Measurements from ENCODE around the gene NCOA7.

NCOA7 gene, protein sequence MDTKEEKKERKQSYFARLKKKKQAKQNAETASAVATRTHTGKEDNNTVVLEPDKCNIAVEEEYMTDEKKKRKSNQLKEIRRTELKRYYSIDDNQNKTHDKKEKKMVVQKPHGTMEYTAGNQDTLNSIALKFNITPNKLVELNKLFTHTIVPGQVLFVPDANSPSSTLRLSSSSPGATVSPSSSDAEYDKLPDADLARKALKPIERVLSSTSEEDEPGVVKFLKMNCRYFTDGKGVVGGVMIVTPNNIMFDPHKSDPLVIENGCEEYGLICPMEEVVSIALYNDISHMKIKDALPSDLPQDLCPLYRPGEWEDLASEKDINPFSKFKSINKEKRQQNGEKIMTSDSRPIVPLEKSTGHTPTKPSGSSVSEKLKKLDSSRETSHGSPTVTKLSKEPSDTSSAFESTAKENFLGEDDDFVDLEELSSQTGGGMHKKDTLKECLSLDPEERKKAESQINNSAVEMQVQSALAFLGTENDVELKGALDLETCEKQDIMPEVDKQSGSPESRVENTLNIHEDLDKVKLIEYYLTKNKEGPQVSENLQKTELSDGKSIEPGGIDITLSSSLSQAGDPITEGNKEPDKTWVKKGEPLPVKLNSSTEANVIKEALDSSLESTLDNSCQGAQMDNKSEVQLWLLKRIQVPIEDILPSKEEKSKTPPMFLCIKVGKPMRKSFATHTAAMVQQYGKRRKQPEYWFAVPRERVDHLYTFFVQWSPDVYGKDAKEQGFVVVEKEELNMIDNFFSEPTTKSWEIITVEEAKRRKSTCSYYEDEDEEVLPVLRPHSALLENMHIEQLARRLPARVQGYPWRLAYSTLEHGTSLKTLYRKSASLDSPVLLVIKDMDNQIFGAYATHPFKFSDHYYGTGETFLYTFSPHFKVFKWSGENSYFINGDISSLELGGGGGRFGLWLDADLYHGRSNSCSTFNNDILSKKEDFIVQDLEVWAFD

DNA sequence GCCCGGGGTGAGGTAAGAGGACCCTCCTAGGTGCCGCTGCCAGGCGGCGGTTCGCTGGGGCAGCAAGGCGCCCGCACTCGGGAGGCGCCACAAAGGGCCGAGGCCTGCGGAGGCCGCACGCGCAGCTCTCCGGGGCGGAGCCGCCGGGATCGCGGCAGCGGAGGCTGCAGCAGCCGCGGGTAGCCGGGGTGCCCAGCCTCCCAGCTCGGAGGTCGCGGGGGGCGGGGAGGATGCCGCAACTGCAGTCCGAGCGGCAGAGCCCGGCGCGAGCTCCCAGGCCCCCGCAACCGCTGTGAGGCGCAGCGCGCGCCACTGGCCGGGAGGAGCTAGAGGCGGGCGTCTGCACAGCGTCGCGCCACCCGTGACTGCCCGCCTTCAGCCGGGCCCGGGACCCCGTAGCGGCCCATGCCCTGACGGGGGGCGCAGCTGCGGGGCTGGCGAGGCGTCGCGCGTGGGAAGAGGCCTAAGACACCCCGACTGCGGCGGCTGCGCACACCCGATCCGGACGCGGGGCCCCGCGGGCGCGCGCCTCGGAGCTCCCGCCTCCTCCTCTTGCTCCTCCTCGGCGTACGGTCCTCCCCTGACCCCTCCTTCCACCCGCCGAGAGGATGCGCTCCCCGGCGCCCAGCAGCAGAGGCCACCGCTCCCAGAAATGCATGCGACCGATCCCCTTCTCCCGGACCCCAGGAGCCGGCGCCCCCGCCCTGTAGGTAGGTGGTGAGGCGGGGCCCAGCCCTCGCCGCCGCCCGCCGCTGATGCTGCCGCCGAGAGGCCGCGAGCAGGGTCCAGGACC lies at the start of gene NCOA7:
Gene NCOA7, plus strand, starts transcription at position 603 of the 793 bp plus-strand sequence. CDS start 24,395 bp downstream, outside the sequence.
- in situ Hi-C loops (cut with HindIII; ENCODE audit: low pct_unique_long_range_greater_than_20kb, low sequenced_read_pairs), result no loop called here
- DNase-seq (ENCODE audit: low read depth in 1 of 2, low spot score in 1 of 2), result peak; percentile 71 to 74
- no peak for TF ChIP-seq JUND (IDR thresholded peaks at IDR 0.05; ENCODE audit: low read depth)

DNA sequence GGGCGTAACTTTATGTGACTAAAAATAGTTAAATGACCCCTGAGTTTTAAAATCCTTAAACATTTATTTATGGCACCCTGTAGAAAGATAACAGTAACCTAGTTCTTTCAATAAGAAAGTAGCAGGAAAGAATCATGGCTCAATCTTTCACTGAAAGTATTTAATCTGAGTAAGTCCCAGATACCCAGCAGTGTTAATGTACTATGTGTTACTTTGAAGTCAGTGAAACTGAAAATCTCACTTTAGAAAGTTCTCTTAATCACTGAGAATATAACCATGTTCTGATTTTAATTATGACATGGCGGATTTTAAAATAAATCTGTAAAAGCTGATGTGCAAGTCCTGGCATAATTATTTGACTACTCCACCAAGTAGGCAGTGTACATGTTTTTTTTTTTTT lies 49.4 kb upstream of the NCOA7 start:
- in situ Hi-C loops (cut with HindIII; ENCODE audit: low pct_unique_long_range_greater_than_20kb, low sequenced_read_pairs), result no loop called here
- no peak for DNase-seq (ENCODE audit: low read depth in 1 of 2, low spot score in 1 of 2)
- no peak for TF ChIP-seq JUND (IDR thresholded peaks at IDR 0.05; ENCODE audit: low read depth)

DNA sequence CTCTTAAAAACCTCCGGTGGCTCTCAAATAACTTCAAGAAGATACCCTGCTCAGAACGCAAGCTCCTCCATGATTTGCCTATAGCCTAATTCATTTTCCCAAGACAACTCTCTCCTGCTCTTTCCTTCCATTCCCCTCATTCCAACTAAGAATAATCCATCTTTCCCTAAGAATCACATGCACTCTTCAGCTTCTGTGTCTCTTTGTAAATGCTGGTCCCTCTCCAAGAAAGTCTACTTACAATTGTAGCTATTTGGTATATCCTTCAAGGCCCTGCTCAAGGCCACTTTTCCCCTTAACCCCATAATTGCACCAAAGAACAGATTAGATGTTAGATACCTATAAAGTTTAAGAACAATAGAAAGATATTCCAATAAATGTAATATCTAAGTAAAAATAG lies 48.7 kb upstream of the NCOA7 start:
- no peak for TF ChIP-seq JUND (IDR thresholded peaks at IDR 0.05; ENCODE audit: low read depth)
- no peak for DNase-seq (ENCODE audit: low read depth in 1 of 2, low spot score in 1 of 2)
- in situ Hi-C loops (cut with HindIII; ENCODE audit: low pct_unique_long_range_greater_than_20kb, low sequenced_read_pairs), result no loop called here

DNA sequence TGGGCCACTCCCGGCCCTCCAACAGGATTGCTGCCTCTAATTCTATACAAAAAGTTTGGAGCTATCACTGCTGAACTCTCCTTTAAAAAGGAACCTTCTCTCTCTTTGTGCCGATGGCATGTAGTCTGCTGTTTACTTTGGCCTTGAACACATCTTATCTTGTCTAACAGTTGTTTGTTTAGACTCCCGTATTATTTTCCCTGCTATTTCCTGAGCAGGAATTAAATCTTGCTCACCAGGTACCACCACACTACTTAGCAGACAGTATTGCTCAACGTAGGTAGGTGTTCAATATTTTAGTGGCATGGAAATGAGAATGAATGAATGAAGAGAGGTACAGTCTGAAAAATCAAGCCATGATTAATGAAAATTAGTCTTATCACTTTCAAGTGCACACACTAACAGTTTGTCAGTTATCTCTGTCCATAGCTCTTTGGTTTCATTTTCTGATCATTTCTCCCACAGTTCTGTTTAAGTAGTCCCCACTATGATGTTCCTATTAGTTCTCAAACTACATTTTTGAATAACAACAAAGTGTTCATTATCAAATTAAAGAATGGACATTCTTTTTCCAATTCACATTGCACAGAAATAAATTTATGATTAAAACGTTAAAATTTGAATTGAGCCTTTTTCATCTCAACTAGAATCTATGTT lies 48.2 kb upstream of the NCOA7 start:
- TF ChIP-seq JUND (IDR thresholded peaks at IDR 0.05; ENCODE audit: low read depth), result no peak
- in situ Hi-C loops (cut with HindIII; ENCODE audit: low pct_unique_long_range_greater_than_20kb, low sequenced_read_pairs), result no loop called here

DNA sequence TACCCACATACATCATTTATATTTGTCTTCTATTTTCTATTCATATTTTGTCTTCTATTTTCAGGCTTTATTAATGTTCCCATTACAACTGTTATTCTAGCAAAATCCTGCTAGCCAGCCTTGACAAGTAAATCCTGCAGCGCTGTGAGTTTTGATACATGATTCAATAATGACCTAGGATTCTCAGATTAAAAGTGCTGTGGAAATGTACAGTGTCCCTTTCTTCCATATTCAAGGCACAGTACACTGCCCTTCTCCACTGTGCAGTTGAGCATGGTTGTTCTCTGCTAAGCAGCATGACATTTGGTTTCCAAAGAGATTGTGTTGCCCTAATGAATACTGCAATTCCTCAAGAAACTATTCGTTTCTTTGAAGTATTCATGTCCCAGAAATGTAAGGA lies 47.2 kb upstream of the NCOA7 start:
- DNase-seq (ENCODE audit: low read depth in 1 of 2, low spot score in 1 of 2), result no peak
- no peak for TF ChIP-seq JUND (IDR thresholded peaks at IDR 0.05; ENCODE audit: low read depth)
- in situ Hi-C loops (cut with HindIII; ENCODE audit: low pct_unique_long_range_greater_than_20kb, low sequenced_read_pairs), result no loop called here

More for the DNA sequence above, 48.2 kb upstream of the NCOA7 start:
- DNase-seq (ENCODE audit: low read depth in 1 of 2, low spot score in 1 of 2), result peak in 1 of 2 experiments; percentile 39

DNA sequence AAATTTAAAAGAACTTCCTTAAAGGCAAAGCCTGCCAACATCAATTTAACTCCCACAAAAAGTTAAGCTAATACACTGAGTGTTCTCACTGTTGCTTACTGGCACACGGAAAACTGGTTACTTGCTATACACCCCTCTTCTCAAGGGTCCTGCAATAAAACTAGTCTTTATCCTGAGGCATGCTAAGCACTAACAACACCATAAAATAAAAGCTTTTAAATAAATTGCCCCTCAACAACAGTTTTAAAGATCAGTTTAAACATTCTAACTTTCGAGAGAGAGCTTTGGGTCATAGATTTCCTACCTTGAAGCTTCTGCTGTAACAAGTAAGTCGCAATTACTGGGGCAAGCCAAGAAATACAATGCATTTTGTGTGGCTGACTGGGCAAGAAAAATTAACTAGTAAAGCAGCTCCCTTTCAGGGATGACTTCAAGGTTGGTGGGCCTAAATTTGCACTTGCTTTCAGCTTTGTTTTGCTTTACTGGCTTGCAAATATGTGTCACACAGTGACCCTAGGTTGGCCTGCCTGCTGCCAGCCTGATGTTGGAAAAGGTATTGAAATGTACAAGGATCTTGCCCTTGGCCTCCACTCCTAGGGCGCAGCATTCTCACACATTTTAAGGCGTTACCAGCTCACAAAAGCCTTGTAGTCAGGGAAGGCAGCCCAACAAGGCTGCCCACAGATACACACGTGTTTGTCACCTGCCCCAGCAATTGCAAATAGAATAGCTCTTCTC lies 45.3 kb upstream of the NCOA7 start:
- DNase-seq (ENCODE audit: low read depth in 1 of 2, low spot score in 1 of 2), result peak in 1 of 2 experiments; percentile 49
- in situ Hi-C loops (cut with HindIII; ENCODE audit: low pct_unique_long_range_greater_than_20kb, low sequenced_read_pairs), result no loop called here
- TF ChIP-seq JUND (IDR thresholded peaks at IDR 0.05; ENCODE audit: low read depth), result no peak

DNA sequence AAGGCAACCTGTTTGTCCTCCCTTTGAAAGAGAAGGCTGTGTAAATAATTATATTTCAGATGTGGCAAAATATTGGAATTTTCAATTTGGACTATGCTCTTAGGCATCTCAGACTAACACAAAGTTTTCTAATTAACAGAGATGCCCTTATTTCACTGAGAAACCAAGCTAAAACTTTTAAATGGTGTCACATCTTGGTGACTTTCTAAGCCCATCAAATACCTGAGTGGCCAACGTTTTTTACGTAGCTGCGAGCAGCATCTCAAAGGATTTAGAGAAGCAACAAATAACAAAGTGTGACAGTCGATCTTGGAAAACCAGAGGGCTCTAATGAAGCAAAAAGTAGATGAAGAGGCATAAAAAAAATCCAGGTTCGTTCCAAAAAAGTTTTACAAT lies 44.7 kb upstream of the NCOA7 start:
- DNase-seq (ENCODE audit: low read depth in 1 of 2, low spot score in 1 of 2), result no peak
- in situ Hi-C loops (cut with HindIII; ENCODE audit: low pct_unique_long_range_greater_than_20kb, low sequenced_read_pairs), result no loop called here
- TF ChIP-seq JUND (IDR thresholded peaks at IDR 0.05; ENCODE audit: low read depth), result no peak

DNA sequence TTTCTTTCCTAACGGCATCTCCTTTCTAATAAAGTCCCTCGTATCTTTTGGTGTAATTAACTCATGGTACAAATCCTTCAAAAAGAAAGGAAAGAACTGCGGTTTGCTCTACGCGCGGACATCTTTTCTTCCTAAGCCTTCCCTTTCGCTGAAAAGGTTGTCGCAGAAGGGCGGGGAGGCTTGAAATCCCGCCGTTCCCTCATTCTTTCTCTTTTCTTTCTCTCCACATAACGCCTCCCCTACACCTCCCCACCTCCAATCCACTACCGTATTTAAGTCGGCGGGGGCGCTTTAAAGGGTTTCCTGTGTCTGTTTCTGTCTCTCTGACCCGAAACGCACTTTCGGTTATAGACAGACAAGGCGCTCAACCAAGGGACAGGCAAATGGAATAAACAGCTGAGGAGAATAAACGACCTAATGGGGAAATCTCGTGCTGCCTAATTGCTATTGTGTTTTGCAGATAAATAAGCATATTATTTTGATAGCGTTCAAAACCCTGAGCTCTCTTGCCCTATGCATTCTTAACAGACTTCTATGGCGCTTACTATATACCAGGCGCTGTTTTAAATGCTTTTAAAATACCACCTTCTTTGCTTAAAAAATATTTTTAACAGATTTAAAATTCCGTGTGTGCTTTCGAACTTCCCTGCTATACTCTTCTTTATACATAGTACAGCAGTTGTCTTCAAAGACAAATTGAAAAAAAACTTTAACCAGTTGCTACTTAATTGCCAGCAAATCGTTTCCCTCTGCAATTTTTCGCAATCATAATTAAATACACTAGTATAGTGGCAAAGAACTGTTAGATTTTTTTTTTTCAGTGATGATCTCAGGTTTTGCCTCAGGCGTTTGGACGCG lies 43.8 kb upstream of the NCOA7 start:
- no peak for DNase-seq (ENCODE audit: low read depth in 1 of 2, low spot score in 1 of 2)
- no peak for TF ChIP-seq JUND (IDR thresholded peaks at IDR 0.05; ENCODE audit: low read depth)
- in situ Hi-C loops (cut with HindIII; ENCODE audit: low pct_unique_long_range_greater_than_20kb, low sequenced_read_pairs), result no loop called here

DNA sequence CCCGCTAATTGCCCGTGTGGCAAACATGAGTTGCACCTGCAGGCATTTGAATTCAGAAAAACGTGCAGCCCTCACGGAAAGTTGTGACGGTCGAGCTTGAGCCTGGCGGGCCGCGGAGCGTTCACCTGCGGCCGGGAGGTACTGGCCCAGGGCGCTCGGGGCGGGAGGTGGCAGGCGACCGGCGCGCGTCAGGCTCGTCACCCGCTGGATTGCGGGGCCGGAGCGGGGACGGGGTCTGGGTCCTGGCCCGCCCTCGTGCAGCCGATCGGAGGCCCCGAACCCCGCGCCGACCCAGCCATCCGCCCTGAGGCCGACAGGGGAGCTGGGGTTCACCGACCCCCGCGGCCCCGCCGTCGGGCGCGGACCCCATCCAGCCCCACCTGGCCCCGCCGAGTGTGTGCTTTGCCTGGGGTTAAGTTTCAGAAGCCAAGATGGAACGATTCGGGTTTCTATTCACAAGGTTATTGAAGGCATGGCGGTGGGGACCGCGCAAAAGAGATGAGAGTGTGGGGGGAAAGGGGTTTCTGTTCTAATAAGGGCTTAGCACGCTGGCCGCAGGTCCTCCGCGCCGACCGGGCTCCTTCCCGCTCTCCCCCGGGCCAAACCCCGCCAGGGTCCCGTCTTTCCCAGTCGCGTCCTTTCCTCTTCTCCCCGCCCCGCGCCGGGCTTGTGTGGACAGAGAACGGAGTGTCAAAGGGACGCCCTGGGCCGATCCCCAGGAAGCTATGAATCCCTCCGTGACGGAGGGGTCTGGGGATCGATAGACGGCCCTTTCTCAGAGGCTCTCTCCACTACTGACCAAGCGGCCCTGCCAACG lies 43.0 kb upstream of the NCOA7 start:
- DNase-seq (ENCODE audit: low read depth in 1 of 2, low spot score in 1 of 2), result no peak
- in situ Hi-C loops (cut with HindIII; ENCODE audit: low pct_unique_long_range_greater_than_20kb, low sequenced_read_pairs), result no loop called here
- no peak for TF ChIP-seq JUND (IDR thresholded peaks at IDR 0.05; ENCODE audit: low read depth)

Data from T47D (cell line).